H9 (cell line): ENCODE measurements around the gene NDUFB4. TPM values are rescaled to one million over a fixed set of nuclear protein-coding genes. Genes with fewer than 3 reads are reported as not detected.

Experiments
- DNase-seq: peaks from one replicate; pipeline ENCODE4 v3.0.0-alpha.2; 2017
- H2AFZ ChIP-seq: one replicate; pipeline ENCODE4 v1.6.1; 2013; ENCODE audit warnings: mild to moderate bottlenecking, low read length, control low read depth, moderate library complexity
- H2AK5ac ChIP-seq: 2 replicates; pipeline ENCODE4 v1.6.1; 2013; ENCODE audit warnings: low read length, control low read depth, mixed read lengths; ENCODE audit not compliant: insufficient read length
- H2BK120ac ChIP-seq: one replicate; pipeline ENCODE4 v1.6.1; 2013; ENCODE audit warnings: low read depth, mild to moderate bottlenecking, low read length, control low read depth, inconsistent platforms; ENCODE audit not compliant: poor library complexity, severe bottlenecking
- H2BK12ac ChIP-seq: 2 replicates; pipeline ENCODE4 v1.6.1; 2013; ENCODE audit warnings: low read length, control low read depth, mixed read lengths, low read depth; ENCODE audit not compliant: insufficient read length
- H2BK15ac ChIP-seq: 2 replicates; pipeline ENCODE4 v1.6.1; 2013; ENCODE audit warnings: low read depth, low read length, control low read depth
- H2BK20ac ChIP-seq: one replicate; pipeline ENCODE4 v1.6.1; 2013; ENCODE audit warnings: low read depth, mild to moderate bottlenecking, low read length, control low read depth, inconsistent platforms; ENCODE audit not compliant: poor library complexity, severe bottlenecking
- H2BK5ac ChIP-seq: 2 replicates; pipeline ENCODE4 v1.6.1; 2013; ENCODE audit warnings: low read length, control low read depth, mixed read lengths; ENCODE audit not compliant: insufficient read length
- H3K14ac ChIP-seq: 2 replicates; pipeline ENCODE4 v1.6.1; 2013; ENCODE audit warnings: low read length, control low read depth; ENCODE audit not compliant: insufficient read depth
- H3K18ac ChIP-seq: 2 replicates; pipeline ENCODE4 v1.6.1; 2013; ENCODE audit warnings: low read depth, mild to moderate bottlenecking, mixed read lengths, low read length, control low read depth; ENCODE audit not compliant: insufficient read length
- H3K23ac ChIP-seq: 2 replicates; pipeline ENCODE4 v1.6.1; 2013; ENCODE audit warnings: low read length, control low read depth, mixed read lengths, low read depth; ENCODE audit not compliant: insufficient read length
- H3K23me2 ChIP-seq: 2 replicates; pipeline ENCODE4 v1.6.1; 2013; ENCODE audit warnings: low read depth, mild to moderate bottlenecking, mixed read lengths, low read length, control low read depth; ENCODE audit not compliant: insufficient read length, poor library complexity, severe bottlenecking
- H3K27ac ChIP-seq: 2 replicates; pipeline ENCODE4 v1.5.1; 2013; ENCODE audit warnings: low read length, control low read depth, mixed read lengths, low read depth; ENCODE audit not compliant: insufficient read length
- H3K27me3 ChIP-seq: 2 replicates; pipeline ENCODE4 v1.6.1; 2013; ENCODE audit warnings: low read length, control low read depth, inconsistent platforms; ENCODE audit not compliant: insufficient read depth
- H3K4ac ChIP-seq: 2 replicates; pipeline ENCODE4 v1.6.1; 2013; ENCODE audit warnings: low read depth, mild to moderate bottlenecking, control low read depth, inconsistent platforms, low read length, moderate library complexity
- H3K4me1 ChIP-seq: 2 replicates; pipeline ENCODE4 v1.6.1; 2013; ENCODE audit warnings: low read length, control low read depth, inconsistent platforms; ENCODE audit not compliant: insufficient read depth
- H3K4me2 ChIP-seq: 2 replicates; pipeline ENCODE4 v1.6.1; 2013; ENCODE audit warnings: low read length, control low read depth, mixed read lengths; ENCODE audit not compliant: insufficient read length, insufficient read depth
- H3K56ac ChIP-seq: 2 replicates; pipeline ENCODE4 v1.6.1; 2013; ENCODE audit warnings: low read depth, mild to moderate bottlenecking, mixed read lengths, low read length, control low read depth; ENCODE audit not compliant: insufficient read length
- H3K79me1 ChIP-seq: 2 replicates; pipeline ENCODE4 v1.6.1; 2013; ENCODE audit warnings: low read depth, mild to moderate bottlenecking, moderate library complexity, low read length, control low read depth, inconsistent platforms; ENCODE audit not compliant: insufficient read depth, poor library complexity, severe bottlenecking
- H3K79me2 ChIP-seq: 2 replicates; pipeline ENCODE4 v1.6.1; 2013; ENCODE audit warnings: low read length, control low read depth, inconsistent platforms; ENCODE audit not compliant: insufficient read depth
- H3K9ac ChIP-seq: 2 replicates; pipeline ENCODE4 v1.6.1; 2013; ENCODE audit warnings: low read length, control low read depth, mixed read lengths; ENCODE audit not compliant: insufficient read length; ENCODE audit errors: extremely low read depth
- H3K9me3 ChIP-seq: one replicate; pipeline ENCODE4 v1.6.1; 2013; ENCODE audit warnings: low read depth, low read length, inconsistent platforms; ENCODE audit not compliant: control insufficient read depth
- H3T11ph ChIP-seq: one replicate; pipeline ENCODE4 v1.6.1; 2013; ENCODE audit warnings: mild to moderate bottlenecking, low read length, control low read depth, inconsistent platforms
- H4K20me1 ChIP-seq: one replicate; pipeline ENCODE4 v1.6.1; 2013; ENCODE audit not compliant: control insufficient read depth, insufficient read length, insufficient read depth
- H4K5ac ChIP-seq: 2 replicates; pipeline ENCODE4 v1.6.1; 2013; ENCODE audit warnings: low read depth, mild to moderate bottlenecking, mixed read lengths, low read length, control low read depth; ENCODE audit not compliant: insufficient read length
- H4K8ac ChIP-seq: replicated peaks from 2 replicates; pipeline ENCODE4 v1.6.1; 2013; ENCODE audit warnings: low read length, control low read depth, mixed read lengths, low read depth; ENCODE audit not compliant: insufficient read length
- H4K91ac ChIP-seq: 2 replicates; pipeline ENCODE4 v1.6.1; 2013; ENCODE audit warnings: low read depth, mild to moderate bottlenecking, moderate library complexity, mixed read lengths, low read length, control low read depth; ENCODE audit not compliant: insufficient read length
- H3K27ac Mint-ChIP-seq, 3 experiments: 2 replicates in 2 of 3; 3 replicates in 1 of 3; pipeline ENCODE4 v1.8.0; 2020 to 2021; ENCODE audit warnings: mixed read lengths in 3 of 3, mild to moderate bottlenecking in 1 of 3, moderate library complexity in 1 of 3
- H3K27me3 Mint-ChIP-seq: 2 replicates; pipeline ENCODE4 v1.8.0; 2021; ENCODE audit warnings: low read depth, mild to moderate bottlenecking, moderate library complexity, mixed read lengths
- H3K36me3 Mint-ChIP-seq, 3 experiments: 2 replicates in 2 of 3; 3 replicates in 1 of 3; pipeline ENCODE4 v1.8.0; 2020 to 2021; ENCODE audit warnings: low read depth in 3 of 3, mixed read lengths in 3 of 3; ENCODE audit not compliant: insufficient read depth in 1 of 3
- H3K4me1 Mint-ChIP-seq, 2 experiments: 2 replicates each; pipeline ENCODE4 v1.8.0; 2020; ENCODE audit warnings: mixed read lengths in 2 of 2
- H3K4me3 Mint-ChIP-seq, 2 experiments: 2 replicates in 1 of 2; 3 replicates in 1 of 2; pipeline ENCODE4 v1.8.0; 2020 to 2021; ENCODE audit warnings: mild to moderate bottlenecking in 2 of 2, mixed read lengths in 2 of 2, moderate library complexity in 1 of 2
- H3K9me3 Mint-ChIP-seq, 2 experiments: 2 replicates in 1 of 2; 3 replicates in 1 of 2; pipeline ENCODE4 v1.8.0; 2020; ENCODE audit warnings: mild to moderate bottlenecking in 2 of 2, mixed read lengths in 2 of 2, moderate library complexity in 1 of 2
- WGBS: extraction: QIAGEN DNeasy Blood & Tissue Kit; methylation state at CpG from one replicate; pipeline ENCODE4 v1.1.7; 2013; ENCODE audit warnings: missing lambda C conversion rate, low lambda C conversion rate, mixed read lengths; ENCODE audit not compliant: insufficient read length; ENCODE audit errors: extremely low coverage; 5-methylcytosine and 5-hydroxymethylcytosine counted together
- total RNA-seq: library from RNA; stranded (reverse); gene quantifications from 2 replicates; pipeline ENCODE4 v1.2.1, GENCODE V29; 2021
- TF ChIP-seq, protein P1 (sequence below): fragments of 200-600 bp; sonication (generic); conservative IDR thresholded peaks from 3 replicates; pipeline ENCODE4 v1.8.0; 2021; ENCODE audit warnings: antibody characterized with exemption, mild to moderate bottlenecking

NDUFB4 gene
- total RNA-seq, 1 experiment from 2014 or later: 217 TPM

DNA sequence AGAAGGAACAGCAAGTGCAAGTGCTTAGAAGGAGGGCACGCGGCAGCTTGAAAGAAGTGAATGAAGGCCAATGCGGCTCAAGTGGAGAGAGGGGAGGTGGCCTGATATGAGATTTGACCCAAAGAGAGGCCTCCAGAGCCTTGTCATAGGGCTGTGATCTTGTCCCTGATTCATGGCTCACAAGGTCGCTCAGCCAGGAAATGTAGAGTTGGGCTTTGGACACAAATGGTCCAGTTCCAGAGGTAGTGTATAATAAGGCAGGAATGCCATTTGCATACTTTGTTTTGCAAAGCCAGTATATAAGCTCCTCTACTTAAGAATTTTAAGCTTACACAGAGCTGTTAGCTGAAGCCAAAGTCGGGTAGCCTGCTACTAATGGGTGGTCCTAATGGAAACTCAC lies 52.2 kb downstream of the NDUFB4 start:
- Histone ChIP-seq H2AK5ac (no peak overlapping the region), H3K56ac (no peak overlapping the region), H2BK120ac (no peak overlapping the region), H3K9ac (no peak overlapping the region), H2AFZ (no peak overlapping the region), H2BK12ac (no peak overlapping the region), H3K27ac (no peak overlapping the region), H4K5ac (no peak overlapping the region), H3T11ph (no peak overlapping the region), H3K9me3 (no peaks in the 10 kb centered on the region), H3K23ac (no peak overlapping the region), H3K79me1 (no peaks in the 10 kb centered on the region), H4K91ac (no peak overlapping the region), H2BK20ac (no peak overlapping the region), H3K23me2 (no peaks in the 10 kb centered on the region), H4K20me1 (no peaks in the 10 kb centered on the region), H2BK15ac (no peak overlapping the region), H3K27me3 (no peaks in the 10 kb centered on the region), H3K18ac (no peak overlapping the region), H3K4me1 (no peaks in the 10 kb centered on the region), H3K4me2 (no peak overlapping the region), H3K79me2 (no peaks in the 10 kb centered on the region), H4K8ac (no peak overlapping the region), H3K4ac (no peak overlapping the region), H3K14ac (no peak overlapping the region), H2BK5ac (no peak overlapping the region)
- H3K27me3 Mint-ChIP-seq: no peaks in the 10 kb centered on the region
- H3K4me1 Mint-ChIP-seq: peaks cover 12 to 13% of the 10 kb centered on the region in 2 experiments
- TF ChIP-seq, protein P1, sequence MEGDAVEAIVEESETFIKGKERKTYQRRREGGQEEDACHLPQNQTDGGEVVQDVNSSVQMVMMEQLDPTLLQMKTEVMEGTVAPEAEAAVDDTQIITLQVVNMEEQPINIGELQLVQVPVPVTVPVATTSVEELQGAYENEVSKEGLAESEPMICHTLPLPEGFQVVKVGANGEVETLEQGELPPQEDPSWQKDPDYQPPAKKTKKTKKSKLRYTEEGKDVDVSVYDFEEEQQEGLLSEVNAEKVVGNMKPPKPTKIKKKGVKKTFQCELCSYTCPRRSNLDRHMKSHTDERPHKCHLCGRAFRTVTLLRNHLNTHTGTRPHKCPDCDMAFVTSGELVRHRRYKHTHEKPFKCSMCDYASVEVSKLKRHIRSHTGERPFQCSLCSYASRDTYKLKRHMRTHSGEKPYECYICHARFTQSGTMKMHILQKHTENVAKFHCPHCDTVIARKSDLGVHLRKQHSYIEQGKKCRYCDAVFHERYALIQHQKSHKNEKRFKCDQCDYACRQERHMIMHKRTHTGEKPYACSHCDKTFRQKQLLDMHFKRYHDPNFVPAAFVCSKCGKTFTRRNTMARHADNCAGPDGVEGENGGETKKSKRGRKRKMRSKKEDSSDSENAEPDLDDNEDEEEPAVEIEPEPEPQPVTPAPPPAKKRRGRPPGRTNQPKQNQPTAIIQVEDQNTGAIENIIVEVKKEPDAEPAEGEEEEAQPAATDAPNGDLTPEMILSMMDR: no peak
- H3K4me3 Mint-ChIP-seq: no peak overlapping the region
- no peaks in the 10 kb centered on the region; a peak in 1 of 5 replicates for H3K9me3 Mint-ChIP-seq
- WGBS: no CpG with 5 or more reads among the region's 5 CpGs
- DNase-seq: no peak
- H3K27ac Mint-ChIP-seq: no peak overlapping the region
- no peaks in the 10 kb centered on the region for H3K36me3 Mint-ChIP-seq
